Measurements from ENCODE around the gene FRMPD2.
"Not testable (repeated sequence)": the region's sequence is repeated elsewhere in the genome, so short reads cannot be mapped to it uniquely, and the experiment has no call there.

FRMPD2 gene

DNA sequence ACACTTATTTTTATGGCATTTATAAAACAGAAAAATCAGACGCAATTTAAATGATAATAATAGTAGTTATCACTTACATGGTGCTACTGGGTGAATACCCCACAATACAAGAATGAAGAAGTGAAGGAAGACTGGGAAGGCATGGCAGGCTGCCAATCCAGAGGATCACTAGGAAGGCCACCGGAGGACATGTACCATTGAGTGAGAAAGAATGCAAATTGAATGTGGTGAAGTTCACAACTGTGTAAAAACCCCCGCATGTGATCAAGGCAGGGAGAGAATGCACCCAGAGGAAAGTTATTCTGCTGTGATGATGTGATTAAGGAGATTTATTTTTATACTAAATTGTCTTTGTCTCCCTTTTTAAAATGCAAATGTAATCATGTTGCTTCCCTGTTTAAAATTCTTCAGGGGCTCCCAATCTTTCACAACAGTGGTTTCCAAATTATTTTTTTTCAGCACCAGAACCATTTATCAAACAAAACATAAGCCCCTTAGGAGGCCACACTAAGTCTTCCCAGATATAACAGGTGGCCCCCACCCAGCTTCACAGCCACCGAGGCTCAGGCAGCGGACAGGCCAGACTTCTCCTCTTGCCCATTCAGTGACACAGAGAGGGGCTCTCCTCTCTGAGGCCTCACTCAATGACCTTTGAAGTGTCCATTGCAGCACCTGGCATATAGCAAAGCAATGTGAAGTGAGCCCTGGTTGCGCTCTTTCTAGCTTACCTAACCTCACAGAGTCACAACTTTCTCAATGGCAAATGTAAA lies 59.6 kb downstream of the FRMPD2 start:
- DNase-seq = peak in 2 of 42 donors; percentile 34 to 51
- intact Hi-C loops (cut with DNase I) = no loop called here

DNA sequence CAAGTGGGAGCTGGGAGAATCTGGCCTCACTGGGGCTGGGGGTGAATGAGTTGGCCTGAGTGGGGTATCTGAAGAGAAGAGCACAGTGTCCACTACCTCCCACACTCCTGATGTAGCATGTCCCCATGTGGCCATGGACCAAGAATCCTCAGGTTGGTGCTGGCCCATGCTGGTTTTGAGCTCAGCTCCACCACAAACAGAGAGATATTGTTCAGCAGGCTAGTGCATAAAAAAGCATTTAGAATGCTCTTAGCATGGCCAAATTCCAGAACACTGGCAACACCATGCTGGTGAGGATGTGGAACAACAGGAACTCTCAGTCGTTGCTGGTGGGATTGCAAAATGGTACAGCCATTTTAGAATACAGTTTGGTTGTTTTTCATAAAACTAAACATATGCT lies 61.4 kb downstream of the FRMPD2 start:
- intact Hi-C loops (cut with DNase I) = no loop called here

GRCh38 chr10:48211777-48212176 lies 62.7 kb downstream of the FRMPD2 start:
- intact Hi-C loops (cut with DNase I) = no loop called here
- DNase-seq = no peak

More for the DNA sequence above, 61.4 kb downstream of the FRMPD2 start:
- peak in 1 of 42 donors; percentile 40 for DNase-seq

GRCh38 chr10:48210966-48211365 lies 63.5 kb downstream of the FRMPD2 start:
- intact Hi-C loops (cut with DNase I) = no loop called here
- DNase-seq = no peak

DNA sequence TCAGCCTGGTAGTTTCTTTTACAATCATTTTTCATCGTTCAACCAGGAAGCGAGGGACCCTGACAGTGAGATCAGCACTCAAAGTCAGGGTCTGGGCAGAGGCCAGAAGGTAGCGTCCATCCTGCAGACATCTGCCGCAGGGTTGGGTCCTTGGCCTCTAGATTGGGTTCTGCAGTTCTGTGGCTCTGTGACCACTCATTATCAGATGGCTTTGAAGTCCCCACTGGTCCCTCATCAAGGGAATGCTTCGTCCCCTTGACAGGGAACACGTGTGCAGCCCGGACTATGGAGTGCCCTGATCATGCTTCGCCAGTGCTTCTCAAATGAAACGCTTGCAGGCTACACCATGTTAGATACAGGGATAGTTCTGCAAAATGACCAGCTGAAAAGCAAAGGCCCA lies 64.1 kb downstream of the FRMPD2 start:
- DNase-seq = no peak
- intact Hi-C loops (cut with DNase I) = no loop called here

GRCh38 chr10:48209241-48209640 lies 65.3 kb downstream of the FRMPD2 start:
- intact Hi-C loops (cut with DNase I) = no loop called here
- DNase-seq = no peak

DNA sequence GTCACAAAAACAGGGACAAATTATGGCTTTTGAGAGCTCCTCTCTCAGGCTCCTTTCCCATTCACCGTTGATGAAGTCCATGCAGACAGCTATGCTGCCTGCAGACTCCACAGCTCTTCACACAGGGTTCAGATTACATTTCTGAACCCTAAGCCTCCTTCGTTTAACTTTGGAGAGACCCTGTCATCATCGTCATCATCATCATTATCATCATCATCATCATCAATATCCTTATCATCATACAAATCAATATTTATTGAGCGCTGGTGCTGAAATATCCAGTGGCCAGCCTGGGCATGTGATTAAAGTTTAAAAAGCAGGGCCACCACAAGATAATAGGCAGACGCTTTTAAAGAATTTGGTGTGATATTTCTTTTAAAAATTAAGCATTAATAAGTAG lies 66.6 kb downstream of the FRMPD2 start:
- intact Hi-C loops (cut with DNase I) = no loop called here
- no peak for DNase-seq

GRCh38 chr10:48206482-48207250 lies 67.8 kb downstream of the FRMPD2 start:
- no peak for DNase-seq
- intact Hi-C loops (cut with DNase I) = no loop called here

GRCh38 chr10:48205918-48206317 lies 68.6 kb downstream of the FRMPD2 start:
- no peak for DNase-seq
- intact Hi-C loops (cut with DNase I) = no loop called here

DNA sequence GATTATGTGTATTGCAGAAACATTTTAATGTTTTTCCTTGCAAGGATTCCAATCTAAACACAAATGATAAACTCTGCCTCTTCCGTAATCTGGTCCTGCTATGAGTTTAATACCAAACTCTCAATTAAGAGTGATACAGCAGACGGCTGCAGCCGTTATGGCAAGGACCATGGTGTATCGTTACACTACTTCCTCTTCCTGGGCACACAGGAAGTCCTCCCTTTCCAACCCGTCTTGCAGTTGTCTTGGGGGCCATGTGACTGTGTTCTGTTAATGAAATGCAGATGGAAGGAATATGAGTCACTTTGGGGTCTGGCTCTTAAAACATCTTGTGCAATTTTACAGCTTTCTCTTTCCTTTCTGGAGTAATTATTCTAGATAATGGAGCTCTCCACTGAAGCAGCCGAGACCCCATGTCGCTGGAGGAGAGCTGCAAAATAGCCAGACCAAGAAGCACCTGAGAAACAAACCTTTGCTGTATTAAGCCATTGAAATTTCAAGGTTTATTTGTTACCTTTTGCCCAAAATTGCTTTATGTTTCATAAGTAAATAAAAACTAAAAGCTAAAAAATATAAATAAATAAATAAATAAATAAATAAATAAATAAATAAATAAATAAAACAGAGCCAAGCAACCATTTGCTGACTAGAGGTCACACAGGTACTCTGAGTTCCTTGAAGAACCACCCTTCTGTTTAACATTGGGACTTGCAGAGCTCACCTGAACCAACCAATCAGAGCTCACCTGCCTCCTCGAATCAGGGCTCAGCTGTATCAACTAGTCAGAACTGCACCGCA lies 74.7 kb downstream of the FRMPD2 start:
- intact Hi-C loops (cut with DNase I) = no loop called here
- DNase-seq = peak in 1 of 42 donors; percentile 17

DNA sequence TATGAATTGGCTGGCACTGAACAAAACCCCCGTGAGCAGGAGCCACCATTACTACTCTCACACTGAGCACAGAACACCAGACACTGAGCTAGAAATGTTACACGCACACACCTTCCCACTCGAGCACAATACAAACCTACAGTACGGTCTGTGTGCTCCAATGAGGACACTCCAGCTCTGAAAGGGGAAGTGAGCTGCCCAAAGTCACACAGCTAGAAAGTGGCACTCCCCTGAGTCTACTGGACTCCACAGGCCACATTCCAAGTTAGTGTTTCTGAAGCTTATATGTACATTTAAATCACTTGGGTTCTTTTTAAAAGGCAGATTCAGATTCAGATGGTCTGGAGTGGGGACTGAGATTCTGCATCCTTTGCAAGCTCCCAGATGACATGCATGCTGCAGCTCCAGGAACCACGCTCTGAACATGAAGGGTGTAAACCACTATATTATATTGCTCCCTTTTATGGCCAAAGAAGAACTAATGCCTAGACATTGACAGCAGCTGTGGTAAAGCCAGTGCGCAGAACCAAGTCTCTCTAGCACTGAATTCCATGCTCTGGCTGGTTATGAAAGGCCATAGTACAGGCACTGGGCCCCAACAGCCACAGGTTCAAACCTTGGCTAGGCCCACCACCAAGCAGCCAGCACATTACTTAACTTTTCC lies 77.1 kb downstream of the FRMPD2 start:
- peak in 1 of 42 donors; percentile 25 for DNase-seq
- intact Hi-C loops (cut with DNase I) = no loop called here

- intact Hi-C loops (cut with DNase I) = no loop called here
- DNase-seq = no peak
These were observed 78.7 kb downstream of the FRMPD2 start for GRCh38 chr10:48195803-48196202.

DNA sequence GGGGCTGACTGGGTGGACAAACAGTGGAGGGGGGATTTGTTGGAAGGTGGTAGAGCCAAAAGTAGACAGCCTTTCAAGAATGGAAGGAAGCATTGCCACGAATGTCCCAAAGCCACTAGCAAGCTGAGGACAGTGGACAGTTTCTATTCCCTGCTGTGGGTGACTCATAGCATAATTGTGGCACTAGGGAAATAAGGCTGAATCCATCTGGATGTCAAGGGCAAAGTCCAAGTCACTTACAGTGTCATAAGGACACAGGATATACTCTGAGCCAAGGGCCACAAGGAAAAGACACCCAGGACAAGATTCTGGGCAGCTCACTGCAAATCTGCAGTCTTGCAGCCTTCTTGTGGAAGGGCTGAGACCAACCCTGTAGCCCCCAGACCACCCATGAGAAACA lies 79.7 kb downstream of the FRMPD2 start:
- DNase-seq = no peak

GRCh38 chr10:48193556-48193955 lies 80.9 kb downstream of the FRMPD2 start:
- DNase-seq = no peak
- intact Hi-C loops (cut with DNase I) = no loop called here

More for the DNA sequence above, 79.7 kb downstream of the FRMPD2 start:
- intact Hi-C loops (cut with DNase I) = no loop called here

DNA sequence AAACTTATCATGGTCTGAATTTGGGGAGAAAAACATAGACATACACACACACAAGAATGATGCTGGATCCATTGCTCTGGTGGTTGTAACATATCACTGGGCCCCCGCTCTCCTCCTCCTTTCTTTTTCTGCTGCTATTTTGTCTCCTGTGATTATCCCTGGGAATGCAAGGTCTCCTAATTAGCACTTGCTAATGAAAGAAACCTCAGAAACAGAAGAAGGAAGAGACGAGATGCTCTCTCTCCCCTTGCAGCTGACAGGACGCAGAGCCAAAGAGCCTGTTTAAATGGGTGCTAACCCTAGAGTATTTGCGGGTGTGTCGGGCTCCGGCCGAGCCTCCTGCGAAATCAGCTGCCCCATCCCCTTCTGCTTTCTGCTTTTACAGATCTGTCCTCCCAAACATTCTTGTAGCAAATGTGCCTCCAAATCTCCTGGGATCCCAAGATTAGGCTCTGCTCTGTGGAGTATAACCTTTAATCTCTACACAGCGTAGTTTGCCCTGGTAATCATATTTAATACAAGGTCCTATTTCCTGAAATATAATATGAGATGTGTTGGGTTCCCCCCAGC lies 81.5 kb downstream of the FRMPD2 start:
- DNase-seq = no peak
- intact Hi-C loops (cut with DNase I) = no loop called here

GRCh38 chr10:48187713-48188485 lies 86.6 kb downstream of the FRMPD2 start:
- peak in 16 of 42 donors; percentile 1 to 46 (median 19) for DNase-seq
- intact Hi-C loops (cut with DNase I) = no loop called here

DNA sequence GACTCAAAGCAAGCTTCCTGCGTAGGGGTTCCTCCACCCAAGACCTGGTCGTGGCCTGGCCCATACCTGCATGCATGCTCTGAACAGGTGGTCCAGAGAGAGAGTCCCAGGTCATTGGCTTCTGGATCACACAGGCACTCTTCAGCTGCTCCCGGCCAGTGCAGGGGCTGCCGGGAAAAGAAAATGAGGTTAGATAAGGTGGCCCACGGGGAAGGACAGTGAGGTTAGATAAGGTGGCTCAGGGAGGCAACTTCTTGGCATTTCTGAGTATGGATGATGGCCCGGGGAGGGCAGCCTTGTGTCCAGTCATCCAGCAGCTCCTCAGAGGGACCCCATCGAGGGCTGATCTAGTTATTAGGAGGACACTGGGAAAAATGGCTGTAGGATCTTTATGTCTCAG lies 87.4 kb downstream of the FRMPD2 start:
- intact Hi-C loops (cut with DNase I) = no loop called here
- peak in 1 of 42 donors; percentile 35 for DNase-seq

- intact Hi-C loops (cut with DNase I); DNase-seq: not testable (repeated sequence)
These were observed 88.2 kb downstream of the FRMPD2 start for GRCh38 chr10:48186264-48186804.

Data from head of caudate nucleus (tissue), 42 donors.